Stimulated activated memory B cell treated with anti-CD40 and anti-IgM and Interleukin-4, amounts not matched to agents 10 μg/mL and 1 μg/mL and 100 μg/mL, for 72 hours (primary cell): ENCODE measurements around the gene HEMK1.
A peak's percentile ranks its signal among the peaks of the same experiment; 100 is the strongest.

Experiments used
- ATAC-seq: fragments of 150-1000 bp; cut with Tn5 transposase; 2 replicates; pipeline ENCODE4 v1.10.0; 2021
- H3K27ac Mint-ChIP-seq: one replicate; pipeline ENCODE4 v1.8.0; 2022; ENCODE audit warnings: mild to moderate bottlenecking, mixed read lengths
- H3K27me3 Mint-ChIP-seq: one replicate; pipeline ENCODE4 v1.8.0; 2022; ENCODE audit warnings: mixed read lengths
- H3K36me3 Mint-ChIP-seq: one replicate; pipeline ENCODE4 v1.8.0; 2022; ENCODE audit warnings: mixed read lengths
- H3K4me1 Mint-ChIP-seq: one replicate; pipeline ENCODE4 v1.8.0; 2022; ENCODE audit warnings: mixed read lengths
- H3K4me3 Mint-ChIP-seq: one replicate; pipeline ENCODE4 v1.8.0; 2022; ENCODE audit warnings: mild to moderate bottlenecking, moderate library complexity, mixed read lengths
- H3K9me3 Mint-ChIP-seq: one replicate; pipeline ENCODE4 v1.8.0; 2022; ENCODE audit warnings: mixed read lengths

HEMK1 gene

GRCh38 chr3:50559702-50560101, 9.6 kb upstream of the HEMK1 start:
- no peak for ATAC-seq
- H3K27me3 Mint-ChIP-seq, result peaks cover 29% of the 10 kb centered on the region
- no peak overlapping the region for H3K4me3 Mint-ChIP-seq
- H3K36me3 Mint-ChIP-seq, result no peaks in the 10 kb centered on the region
- no peaks in the 10 kb centered on the region for H3K4me1 Mint-ChIP-seq
- no peak overlapping the region for H3K27ac Mint-ChIP-seq
- H3K9me3 Mint-ChIP-seq, result no peaks in the 10 kb centered on the region

- no peaks in the 10 kb centered on the region for H3K9me3 Mint-ChIP-seq
- no peak overlapping the region for H3K27ac Mint-ChIP-seq
- H3K4me3 Mint-ChIP-seq, result no peak overlapping the region
- peaks cover 15% of the 10 kb centered on the region for H3K4me1 Mint-ChIP-seq
- H3K36me3 Mint-ChIP-seq, result no peaks in the 10 kb centered on the region
- no peak for ATAC-seq
- peaks cover 4% of the 10 kb centered on the region for H3K27me3 Mint-ChIP-seq
Measured at GRCh38 chr3:50562861-50563260, 6.5 kb upstream of the HEMK1 start.

- Mint-ChIP-seq H3K4me3 (no peak overlapping the region), H3K4me1 (peaks cover 17% of the 10 kb centered on the region), H3K27me3 (no peaks in the 10 kb centered on the region), H3K27ac (no peak overlapping the region), H3K9me3 (no peaks in the 10 kb centered on the region), H3K36me3 (no peaks in the 10 kb centered on the region)
- no peak for ATAC-seq
Measured at GRCh38 chr3:50563867-50564266, 5.5 kb upstream of the HEMK1 start.

- Mint-ChIP-seq H3K27ac (no peak overlapping the region), H3K4me3 (no peak overlapping the region)
Measured at GRCh38 chr3:50564321-50564720, 5.0 kb upstream of the HEMK1 start.

GRCh38 chr3:50567011-50567385, 2.3 kb upstream of the HEMK1 start:
- no peaks in the 10 kb centered on the region for H3K27me3 Mint-ChIP-seq
- H3K27ac Mint-ChIP-seq, result peak overlapping the region; percentile 87
- H3K4me1 Mint-ChIP-seq, result peaks cover 44% of the 10 kb centered on the region

More at GRCh38 chr3:50564321-50564720, 5.0 kb upstream of the HEMK1 start:
- ATAC-seq, result no peak
- no peaks in the 10 kb centered on the region for H3K27me3 Mint-ChIP-seq
- peaks cover 17% of the 10 kb centered on the region for H3K4me1 Mint-ChIP-seq
- no peaks in the 10 kb centered on the region for H3K36me3 Mint-ChIP-seq
- H3K9me3 Mint-ChIP-seq, result no peaks in the 10 kb centered on the region

GRCh38 chr3:50567386-50568167, 1.7 kb upstream of the HEMK1 start, which contains the start of gene C3orf18:
TSS of gene C3orf18 (minus strand) at chr3:50567747. CDS start at chr3:50565699, 2,048 bp downstream.
- ATAC-seq, result peak; percentile 90
- Mint-ChIP-seq H3K9me3 (no peaks in the 10 kb centered on the region), H3K4me3 (peak within 1 kb of the TSS; percentile 96), H3K4me1 (peaks cover 50% of the 10 kb centered on the region), H3K27ac (peak within 1 kb of the TSS; percentile 87), H3K27me3 (no peaks in the 10 kb centered on the region), H3K36me3 (no peaks in the 10 kb centered on the region)

More at GRCh38 chr3:50567011-50567385, 2.3 kb upstream of the HEMK1 start:
- H3K9me3 Mint-ChIP-seq, result no peaks in the 10 kb centered on the region
- ATAC-seq, result no peak
- no peaks in the 10 kb centered on the region for H3K36me3 Mint-ChIP-seq
- H3K4me3 Mint-ChIP-seq, result peak overlapping the region; percentile 65

- Mint-ChIP-seq H3K27me3 (no peaks in the 10 kb centered on the region), H3K4me1 (peaks cover 74% of the 10 kb centered on the region), H3K4me3 (peak overlapping the region; percentile 96)
Measured at GRCh38 chr3:50570508-50571279, 1.4 kb downstream of the HEMK1 start.

GRCh38 chr3:50571486-50571885, 2.2 kb downstream of the HEMK1 start:
- H3K27ac Mint-ChIP-seq, result peak overlapping the region; percentile 87
- H3K4me1 Mint-ChIP-seq, result peaks cover 70% of the 10 kb centered on the region
- no peaks in the 10 kb centered on the region for H3K27me3 Mint-ChIP-seq
- no peaks in the 10 kb centered on the region for H3K9me3 Mint-ChIP-seq
- ATAC-seq, result no peak
- peaks cover 11% of the 10 kb centered on the region for H3K36me3 Mint-ChIP-seq
- H3K4me3 Mint-ChIP-seq, result no peak overlapping the region

More at GRCh38 chr3:50570508-50571279, 1.4 kb downstream of the HEMK1 start:
- no peak for ATAC-seq
- Mint-ChIP-seq H3K36me3 (peaks cover 11% of the 10 kb centered on the region), H3K9me3 (no peaks in the 10 kb centered on the region), H3K27ac (peak overlapping the region; percentile 87)

- no peak overlapping the region for H3K4me3 Mint-ChIP-seq
- H3K9me3 Mint-ChIP-seq, result no peaks in the 10 kb centered on the region
- peaks cover 63% of the 10 kb centered on the region for H3K4me1 Mint-ChIP-seq
- H3K27ac Mint-ChIP-seq, result peak overlapping the region; percentile 87
- no peaks in the 10 kb centered on the region for H3K27me3 Mint-ChIP-seq
- H3K36me3 Mint-ChIP-seq, result peaks cover 11% of the 10 kb centered on the region
- ATAC-seq, result no peak
Measured at GRCh38 chr3:50572158-50572557, 2.8 kb downstream of the HEMK1 start.

GRCh38 chr3:50572801-50573371, 3.6 kb downstream of the HEMK1 start:
- peaks cover 59% of the 10 kb centered on the region for H3K4me1 Mint-ChIP-seq
- H3K36me3 Mint-ChIP-seq, result peaks cover 11% of the 10 kb centered on the region
- H3K27me3 Mint-ChIP-seq, result no peaks in the 10 kb centered on the region
- peak overlapping the region; percentile 87 for H3K27ac Mint-ChIP-seq
- ATAC-seq, result no peak
- H3K9me3 Mint-ChIP-seq, result no peaks in the 10 kb centered on the region
- no peak overlapping the region for H3K4me3 Mint-ChIP-seq

- H3K27me3 Mint-ChIP-seq, result no peaks in the 10 kb centered on the region
- H3K9me3 Mint-ChIP-seq, result no peaks in the 10 kb centered on the region
- no peak for ATAC-seq
- peaks cover 12% of the 10 kb centered on the region for H3K36me3 Mint-ChIP-seq
- peak overlapping the region; percentile 51 for H3K4me3 Mint-ChIP-seq
- H3K27ac Mint-ChIP-seq, result peak overlapping the region; percentile 87
- H3K4me1 Mint-ChIP-seq, result peaks cover 57% of the 10 kb centered on the region
Measured at GRCh38 chr3:50573566-50574443, 4.5 kb downstream of the HEMK1 start.

- peaks cover 16% of the 10 kb centered on the region for H3K36me3 Mint-ChIP-seq
Measured at GRCh38 chr3:50574444-50574831, 5.1 kb downstream of the HEMK1 start.

GRCh38 chr3:50575372-50575771, 6.0 kb downstream of the HEMK1 start:
- Mint-ChIP-seq H3K27me3 (no peaks in the 10 kb centered on the region), H3K9me3 (no peaks in the 10 kb centered on the region), H3K36me3 (peaks cover 22% of the 10 kb centered on the region), H3K4me3 (no peak overlapping the region), H3K27ac (no peak overlapping the region), H3K4me1 (peaks cover 47% of the 10 kb centered on the region)
- ATAC-seq, result no peak

More at GRCh38 chr3:50574444-50574831, 5.1 kb downstream of the HEMK1 start:
- H3K4me3 Mint-ChIP-seq, result no peak overlapping the region
- no peak for ATAC-seq
- H3K4me1 Mint-ChIP-seq, result peaks cover 56% of the 10 kb centered on the region
- no peaks in the 10 kb centered on the region for H3K9me3 Mint-ChIP-seq
- H3K27me3 Mint-ChIP-seq, result no peaks in the 10 kb centered on the region
- H3K27ac Mint-ChIP-seq, result peak overlapping the region; percentile 50

GRCh38 chr3:50577348-50577747, 8.0 kb downstream of the HEMK1 start:
- Mint-ChIP-seq H3K27ac (no peak overlapping the region), H3K9me3 (no peaks in the 10 kb centered on the region), H3K4me1 (peaks cover 27% of the 10 kb centered on the region), H3K36me3 (peaks cover 28% of the 10 kb centered on the region), H3K27me3 (no peaks in the 10 kb centered on the region), H3K4me3 (no peak overlapping the region)
- ATAC-seq, result no peak
